ENCODE data around the gene GAS2. TPM values are rescaled to one million over a fixed set of nuclear protein-coding genes. Genes with fewer than 3 reads are reported as not detected.

GAS2 gene
- total RNA-seq, 4 donors from 2014 or later = 5.8 to 10.7 (median 8.7) TPM

DNA sequence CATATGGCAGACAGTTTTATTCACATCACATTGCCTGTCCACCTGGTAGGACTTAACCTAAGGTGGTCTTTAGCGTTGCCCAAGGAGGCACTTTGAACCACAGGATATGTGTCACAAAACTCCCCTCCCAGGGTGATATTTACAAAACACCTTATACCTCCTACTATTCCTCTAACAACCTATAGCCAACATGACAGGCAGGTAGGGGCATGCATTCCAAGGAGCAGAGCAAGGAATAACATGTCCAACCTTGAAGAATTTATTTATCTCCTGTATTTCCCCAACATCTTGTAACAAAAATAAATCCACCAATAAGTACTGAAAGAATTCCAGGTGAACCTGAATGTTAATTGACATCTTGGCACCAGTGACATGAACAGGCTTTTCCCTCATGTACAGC lies 102.7 kb downstream of the GAS2 start:
- no peaks in the 10 kb centered on the region for H3K36me3 ChIP-seq
- no peak overlapping the region for H3K4me3 ChIP-seq
- no peak for TF ChIP-seq POLR2A (IDR thresholded peaks at IDR 0.05)
- no peak for TF ChIP-seq CTCF (IDR thresholded peaks at IDR 0.05)
- no peaks in the 10 kb centered on the region for H3K27me3 ChIP-seq
- H3K4me1 ChIP-seq = no peaks in the 10 kb centered on the region
- H3K27ac ChIP-seq = no peak overlapping the region
- H3K9me3 ChIP-seq = no peaks in the 10 kb centered on the region
- no peak for DNase-seq

- Histone ChIP-seq H3K9me3 (no peaks in the 10 kb centered on the region), H3K27ac (no peak overlapping the region), H3K4me3 (no peak overlapping the region), H3K4me1 (no peaks in the 10 kb centered on the region), H3K36me3 (no peaks in the 10 kb centered on the region), H3K27me3 (no peaks in the 10 kb centered on the region)
- no peak for DNase-seq
- TF ChIP-seq POLR2A (IDR thresholded peaks at IDR 0.05) = no peak
- no peak for TF ChIP-seq CTCF (IDR thresholded peaks at IDR 0.05)
Measured at GRCh38 chr11:22774716-22775115, 108.3 kb downstream of the GAS2 start.

DNA sequence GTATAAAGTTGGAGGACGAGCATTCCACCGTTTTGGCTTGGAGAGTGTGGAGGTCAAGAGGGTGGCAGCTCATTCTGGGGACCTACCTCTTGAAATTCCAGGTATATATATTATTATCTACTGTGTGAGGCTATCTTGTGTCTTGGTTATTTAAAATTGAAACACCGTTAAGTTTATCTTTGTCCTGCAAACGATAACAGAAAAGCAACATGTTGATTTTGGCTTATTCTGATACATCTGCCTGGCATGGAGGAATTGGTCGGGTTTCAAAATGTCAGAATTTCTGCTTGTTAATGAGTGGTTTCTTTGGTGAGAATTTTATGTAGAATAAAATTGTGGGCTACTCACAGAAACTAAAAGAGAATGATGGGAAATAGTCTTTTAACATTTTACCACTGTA lies 108.8 kb downstream of the GAS2 start:
- H3K9me3 ChIP-seq = no peaks in the 10 kb centered on the region
- H3K27ac ChIP-seq = no peak overlapping the region
- DNase-seq = no peak
- no peaks in the 10 kb centered on the region for H3K27me3 ChIP-seq
- H3K4me3 ChIP-seq = no peak overlapping the region
- H3K4me1 ChIP-seq = no peaks in the 10 kb centered on the region
- TF ChIP-seq POLR2A (IDR thresholded peaks at IDR 0.05) = no peak
- no peak for TF ChIP-seq CTCF (IDR thresholded peaks at IDR 0.05)
- no peaks in the 10 kb centered on the region for H3K36me3 ChIP-seq

- Histone ChIP-seq H3K4me3 (no peak overlapping the region), H3K36me3 (no peaks in the 10 kb centered on the region), H3K27me3 (no peaks in the 10 kb centered on the region), H3K9me3 (no peaks in the 10 kb centered on the region), H3K27ac (no peak overlapping the region), H3K4me1 (no peaks in the 10 kb centered on the region)
- DNase-seq = no peak
- TF ChIP-seq CTCF (IDR thresholded peaks at IDR 0.05) = peak in 3 of 6 experiments; percentile 12 to 16 (median 13)
- TF ChIP-seq POLR2A (IDR thresholded peaks at IDR 0.05) = no peak
Measured at GRCh38 chr11:22778642-22779041, 112.2 kb downstream of the GAS2 start.

DNA sequence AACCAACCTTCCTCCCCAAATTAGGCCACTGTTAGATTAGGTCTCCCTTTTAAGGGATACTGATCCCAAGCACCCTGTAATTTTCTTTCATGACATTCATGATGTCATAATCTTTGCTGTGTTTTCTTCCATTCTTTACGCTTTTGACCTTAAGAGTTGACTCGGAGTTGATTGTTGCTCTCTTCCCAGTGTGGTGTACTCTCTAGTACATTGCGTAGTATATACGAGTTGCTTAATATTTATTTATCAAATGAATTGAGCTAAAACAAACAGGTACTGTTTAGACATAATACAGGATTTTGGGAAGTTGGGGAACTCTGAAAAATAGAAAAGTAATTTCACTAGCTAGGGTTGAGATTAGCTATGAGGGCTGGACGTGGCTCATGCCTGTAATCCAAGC lies 113.4 kb downstream of the GAS2 start:
- Histone ChIP-seq H3K4me3 (no peak overlapping the region), H3K9me3 (no peaks in the 10 kb centered on the region), H3K27ac (no peak overlapping the region), H3K4me1 (no peaks in the 10 kb centered on the region), H3K27me3 (no peaks in the 10 kb centered on the region), H3K36me3 (no peaks in the 10 kb centered on the region)
- TF ChIP-seq CTCF (IDR thresholded peaks at IDR 0.05) (no peak), POLR2A (IDR thresholded peaks at IDR 0.05) (no peak)
- no peak for DNase-seq

- H3K27ac ChIP-seq = no peak overlapping the region
- no peaks in the 10 kb centered on the region for H3K27me3 ChIP-seq
- TF ChIP-seq POLR2A (IDR thresholded peaks at IDR 0.05) (no peak), CTCF (IDR thresholded peaks at IDR 0.05) (no peak)
- no peaks in the 10 kb centered on the region for H3K36me3 ChIP-seq
- DNase-seq = no peak
- H3K4me1 ChIP-seq = no peaks in the 10 kb centered on the region
- H3K4me3 ChIP-seq = no peak overlapping the region
- no peaks in the 10 kb centered on the region for H3K9me3 ChIP-seq
Measured at GRCh38 chr11:22780952-22781593, 114.7 kb downstream of the GAS2 start.

Data from Peyer's patch (tissue), 4 donors.